ENCODE measurements around the gene CLDN17.

The CLDN17 gene, protein sequence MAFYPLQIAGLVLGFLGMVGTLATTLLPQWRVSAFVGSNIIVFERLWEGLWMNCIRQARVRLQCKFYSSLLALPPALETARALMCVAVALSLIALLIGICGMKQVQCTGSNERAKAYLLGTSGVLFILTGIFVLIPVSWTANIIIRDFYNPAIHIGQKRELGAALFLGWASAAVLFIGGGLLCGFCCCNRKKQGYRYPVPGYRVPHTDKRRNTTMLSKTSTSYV

DNA sequence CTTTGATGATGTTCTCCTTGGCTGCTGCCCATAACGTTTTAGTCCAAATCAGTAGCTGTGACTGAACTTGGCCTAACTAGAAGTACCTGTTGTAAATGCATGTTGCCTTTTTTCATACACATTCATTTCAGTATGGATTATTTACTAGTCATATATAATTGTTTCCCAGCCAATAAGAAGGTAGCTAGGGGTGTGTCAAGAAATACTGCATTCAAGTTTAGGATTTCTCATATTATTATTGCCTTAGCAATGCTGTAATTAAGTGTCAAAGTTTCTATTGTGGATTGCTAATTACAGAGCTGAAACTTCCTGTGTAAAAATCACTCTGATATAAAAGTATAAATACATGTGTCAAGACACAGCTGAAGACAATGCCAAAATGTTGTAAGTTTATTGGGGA, at the start of gene CLDN17:
CLDN17 (minus strand) TSS at position 101 of the 400 bp plus-strand sequence. CDS start 188 bp downstream, outside the sequence.
- H3K36me3 Mint-ChIP-seq = no peaks in the 10 kb centered on the region
- no peak within 1 kb of the TSS for H3K27ac Mint-ChIP-seq
- H3K9me3 Mint-ChIP-seq = no peaks in the 10 kb centered on the region
- no peaks in the 10 kb centered on the region for H3K27me3 Mint-ChIP-seq
- H3K4me3 Mint-ChIP-seq = no peak within 1 kb of the TSS
- H3K4me1 Mint-ChIP-seq = no peaks in the 10 kb centered on the region

DNA sequence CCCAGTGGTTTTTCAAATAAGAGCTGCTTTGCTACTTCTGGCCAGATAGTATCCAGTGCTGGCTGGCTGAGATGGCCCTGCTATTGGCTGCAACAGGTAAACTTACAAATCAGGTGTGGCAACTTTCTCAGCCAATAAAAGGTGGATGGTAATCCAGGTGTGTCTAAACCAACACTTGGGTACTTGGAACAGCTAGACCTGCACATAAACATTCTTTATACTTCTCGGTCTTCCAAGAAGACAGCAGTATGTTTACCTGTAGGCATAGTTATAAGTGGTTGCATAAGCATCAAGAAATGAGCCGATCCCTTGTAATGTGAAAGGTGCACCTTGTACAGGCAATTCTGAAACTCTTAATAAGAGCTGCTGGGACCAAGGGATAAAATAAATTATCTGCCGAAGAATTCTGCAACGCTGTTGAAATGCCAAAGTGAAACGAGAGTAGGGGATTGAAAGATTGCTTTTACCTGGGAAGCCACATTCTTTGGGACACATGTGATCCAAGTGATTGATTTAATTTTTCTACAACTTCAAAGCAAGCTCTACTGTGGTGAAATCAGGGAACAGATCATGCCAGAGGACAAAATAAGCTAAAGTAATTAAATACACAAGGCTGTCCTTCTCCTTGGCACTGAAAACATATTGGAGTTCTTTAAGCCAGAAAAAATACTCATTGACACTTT, 49.6 kb upstream of the CLDN17 start, which contains the start of gene CLDN8:
CLDN8 (minus strand) TSS at position 57 of the 683 bp plus-strand sequence. CDS start 172 bp downstream, outside the sequence.
- H3K4me1 Mint-ChIP-seq = no peaks in the 10 kb centered on the region
- no peaks in the 10 kb centered on the region for H3K36me3 Mint-ChIP-seq
- no peaks in the 10 kb centered on the region for H3K9me3 Mint-ChIP-seq
- H3K4me3 Mint-ChIP-seq = no peak within 1 kb of the TSS
- no peak within 1 kb of the TSS for H3K27ac Mint-ChIP-seq
- peaks cover 2% of the 10 kb centered on the region for H3K27me3 Mint-ChIP-seq

DNA sequence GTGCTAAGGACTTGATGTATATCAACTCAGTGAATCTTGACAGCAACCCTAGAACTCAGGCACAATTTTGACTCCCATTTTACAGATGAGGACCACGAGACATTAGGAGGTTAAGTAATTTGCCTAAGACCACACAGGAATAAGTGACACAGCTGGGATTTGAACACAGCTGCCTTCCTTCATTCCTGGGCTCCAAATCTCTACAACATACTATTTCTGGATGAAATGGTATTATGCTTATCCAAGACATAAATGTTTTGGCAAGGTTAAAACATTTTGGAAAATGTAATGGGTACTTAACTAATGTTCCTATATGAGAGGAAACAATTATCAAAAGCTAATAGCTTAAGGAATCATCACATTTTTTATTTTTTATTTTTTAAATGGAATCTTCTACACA, 44.5 kb upstream of the CLDN17 start:
- no peak overlapping the region for H3K27ac Mint-ChIP-seq
- no peak overlapping the region for H3K4me3 Mint-ChIP-seq
- no peaks in the 10 kb centered on the region for H3K36me3 Mint-ChIP-seq
- H3K27me3 Mint-ChIP-seq = peaks cover 9% of the 10 kb centered on the region
- no peaks in the 10 kb centered on the region for H3K4me1 Mint-ChIP-seq
- H3K9me3 Mint-ChIP-seq = no peaks in the 10 kb centered on the region

DNA sequence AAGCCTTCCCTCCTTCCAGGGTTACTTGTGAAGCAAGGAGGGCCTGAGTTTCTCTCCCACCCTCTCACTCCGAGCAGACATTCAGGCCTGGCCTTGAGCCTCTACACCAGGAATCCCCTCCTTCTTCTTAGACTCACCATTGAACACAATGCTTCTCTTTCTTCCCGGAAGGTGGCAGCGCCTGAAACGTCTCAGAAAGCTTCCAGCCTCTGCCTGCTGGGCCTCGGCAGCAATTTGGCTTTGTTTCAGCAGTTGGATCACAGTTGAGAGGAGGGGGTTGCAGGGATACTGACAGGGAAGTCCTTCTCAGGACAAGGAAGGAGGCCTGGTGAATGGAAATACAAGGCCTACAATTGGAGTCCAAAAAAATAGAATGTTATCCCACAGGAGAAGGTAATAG, 43.0 kb upstream of the CLDN17 start:
- peaks cover 9% of the 10 kb centered on the region for H3K27me3 Mint-ChIP-seq
- H3K4me1 Mint-ChIP-seq = no peaks in the 10 kb centered on the region
- H3K27ac Mint-ChIP-seq = no peak overlapping the region

DNA sequence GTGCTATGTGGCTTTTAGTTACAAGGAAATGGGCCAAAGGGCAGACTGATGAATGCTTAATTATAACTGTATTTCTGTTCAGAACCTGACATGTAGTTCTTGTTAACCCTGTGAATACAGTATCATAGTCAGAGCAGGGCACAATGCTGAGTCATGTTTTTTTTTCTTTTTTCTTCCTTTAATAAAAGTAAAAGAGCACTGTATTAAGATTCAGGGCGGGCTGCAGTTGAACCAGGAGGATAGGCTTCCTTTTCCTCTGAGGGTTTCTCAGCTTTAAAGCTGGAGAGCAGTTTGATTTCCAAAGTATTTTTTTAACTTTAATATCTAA, 40.6 kb upstream of the CLDN17 start:
- Mint-ChIP-seq H3K4me3 (no peak overlapping the region), H3K9me3 (no peaks in the 10 kb centered on the region), H3K36me3 (no peaks in the 10 kb centered on the region), H3K4me1 (no peaks in the 10 kb centered on the region), H3K27ac (no peak overlapping the region), H3K27me3 (peaks cover 9% of the 10 kb centered on the region)

More for the DNA sequence above, 43.0 kb upstream of the CLDN17 start:
- no peak overlapping the region for H3K4me3 Mint-ChIP-seq
- no peaks in the 10 kb centered on the region for H3K36me3 Mint-ChIP-seq
- no peaks in the 10 kb centered on the region for H3K9me3 Mint-ChIP-seq

DNA sequence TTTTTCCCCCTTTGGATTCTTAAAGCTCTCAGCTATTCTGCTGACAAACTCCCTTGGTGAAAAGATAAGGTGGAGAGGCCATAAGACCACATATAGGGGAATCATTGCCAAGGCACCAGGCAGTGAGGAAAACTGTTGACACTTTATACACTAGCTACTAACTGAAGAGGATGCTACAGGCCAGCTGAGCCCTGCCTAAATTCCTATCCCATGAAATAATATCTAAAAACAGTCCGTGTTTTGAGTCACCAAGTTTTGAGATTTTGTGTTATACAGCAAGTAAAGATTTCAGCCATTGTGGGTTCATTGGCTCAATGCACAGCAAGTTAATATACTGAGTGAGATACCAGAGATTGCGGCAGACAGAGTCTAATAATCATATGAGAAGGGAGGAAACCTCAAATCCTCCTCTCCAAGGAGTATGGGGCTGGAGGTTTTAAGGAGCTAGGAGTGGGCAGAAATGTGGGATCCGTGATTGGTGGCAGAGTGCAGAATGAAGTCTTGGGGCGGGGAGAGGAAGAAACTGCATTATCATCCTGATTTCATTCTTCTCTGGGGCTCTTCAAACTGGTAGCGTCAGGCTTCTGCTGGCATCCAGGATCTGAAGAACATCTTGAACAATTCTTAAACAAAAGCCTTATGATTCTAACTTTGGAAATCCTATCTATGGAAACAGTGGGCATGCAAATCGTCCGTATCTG, 40.1 kb upstream of the CLDN17 start:
- H3K4me1 Mint-ChIP-seq = no peaks in the 10 kb centered on the region
- no peak overlapping the region for H3K27ac Mint-ChIP-seq
- no peaks in the 10 kb centered on the region for H3K36me3 Mint-ChIP-seq
- H3K27me3 Mint-ChIP-seq = peaks cover 9% of the 10 kb centered on the region
- H3K4me3 Mint-ChIP-seq = no peak overlapping the region
- H3K9me3 Mint-ChIP-seq = no peaks in the 10 kb centered on the region

DNA sequence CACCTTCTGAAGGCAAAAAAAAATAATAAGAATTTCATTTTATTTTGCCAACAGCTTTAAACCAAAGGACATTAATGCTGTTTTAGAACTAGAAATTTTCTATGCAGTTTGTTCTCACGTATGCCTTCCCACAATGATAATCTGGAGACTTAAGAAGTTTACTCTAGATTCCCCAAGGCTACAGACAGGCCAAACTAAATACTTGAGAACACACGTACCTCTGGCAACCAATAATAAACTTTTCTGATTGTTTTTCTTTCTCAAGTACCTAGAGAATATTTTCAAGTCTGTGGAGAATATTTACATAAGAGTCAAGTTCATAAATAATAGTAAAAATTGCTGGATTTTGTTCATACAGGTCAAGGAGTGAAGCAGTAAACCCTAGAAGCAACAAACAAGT, 33.4 kb upstream of the CLDN17 start:
- no peaks in the 10 kb centered on the region for H3K9me3 Mint-ChIP-seq
- no peaks in the 10 kb centered on the region for H3K4me1 Mint-ChIP-seq
- H3K27me3 Mint-ChIP-seq = peaks cover 1% of the 10 kb centered on the region
- H3K4me3 Mint-ChIP-seq = no peak overlapping the region
- H3K36me3 Mint-ChIP-seq = no peaks in the 10 kb centered on the region
- no peak overlapping the region for H3K27ac Mint-ChIP-seq

DNA sequence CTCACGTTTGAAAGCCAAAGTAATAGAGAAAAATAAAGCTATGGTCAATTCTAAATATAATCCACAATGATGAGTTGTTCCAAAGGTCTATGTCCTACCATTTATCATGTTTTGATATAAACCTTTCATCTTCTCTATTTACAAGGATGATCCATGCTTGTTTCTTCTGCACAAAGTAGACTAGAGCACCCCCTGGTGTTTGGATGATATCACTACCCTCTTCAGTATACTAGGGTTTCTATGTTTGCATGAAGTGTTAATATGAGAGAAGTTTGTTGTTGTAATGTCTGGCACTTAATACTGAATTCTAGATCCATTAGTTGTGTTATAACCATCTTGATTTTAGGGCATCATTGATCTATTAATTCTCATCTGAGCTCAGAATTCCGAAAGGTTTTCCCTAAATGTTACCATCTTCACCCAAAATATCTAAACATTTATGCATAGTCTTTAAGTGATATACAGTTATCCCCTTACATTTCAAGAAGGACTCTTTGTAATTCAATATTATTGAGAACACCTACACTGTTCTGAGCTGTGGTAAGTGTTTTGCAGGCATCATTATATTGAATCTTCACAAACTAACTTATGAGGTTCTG, 28.2 kb upstream of the CLDN17 start:
- Mint-ChIP-seq H3K9me3 (no peaks in the 10 kb centered on the region), H3K27me3 (peaks cover 3% of the 10 kb centered on the region), H3K36me3 (no peaks in the 10 kb centered on the region), H3K27ac (no peak overlapping the region), H3K4me3 (no peak overlapping the region), H3K4me1 (no peaks in the 10 kb centered on the region)

DNA sequence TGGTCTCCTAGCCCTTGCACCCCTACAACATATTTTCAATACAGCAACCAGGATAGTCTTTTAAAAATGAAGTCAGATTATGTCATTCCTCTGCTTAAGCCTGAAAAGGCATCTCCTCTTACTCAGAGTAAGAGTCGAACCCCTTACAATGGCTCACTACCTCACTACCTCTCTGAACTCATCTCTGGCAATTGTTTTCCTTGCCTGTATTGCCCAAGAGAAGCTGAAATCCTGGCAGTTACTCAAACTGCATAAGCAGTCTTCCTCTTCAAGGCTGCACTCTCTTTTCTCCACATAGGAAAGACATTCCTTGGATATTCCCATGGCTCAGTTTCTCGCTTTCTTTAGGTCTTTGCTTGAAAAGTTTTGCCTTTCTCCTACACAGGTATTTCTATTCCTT, 26.6 kb upstream of the CLDN17 start:
- no peaks in the 10 kb centered on the region for H3K36me3 Mint-ChIP-seq
- H3K27me3 Mint-ChIP-seq = peaks cover 3% of the 10 kb centered on the region
- no peak overlapping the region for H3K4me3 Mint-ChIP-seq
- no peaks in the 10 kb centered on the region for H3K9me3 Mint-ChIP-seq
- H3K4me1 Mint-ChIP-seq = no peaks in the 10 kb centered on the region
- no peak overlapping the region for H3K27ac Mint-ChIP-seq

DNA sequence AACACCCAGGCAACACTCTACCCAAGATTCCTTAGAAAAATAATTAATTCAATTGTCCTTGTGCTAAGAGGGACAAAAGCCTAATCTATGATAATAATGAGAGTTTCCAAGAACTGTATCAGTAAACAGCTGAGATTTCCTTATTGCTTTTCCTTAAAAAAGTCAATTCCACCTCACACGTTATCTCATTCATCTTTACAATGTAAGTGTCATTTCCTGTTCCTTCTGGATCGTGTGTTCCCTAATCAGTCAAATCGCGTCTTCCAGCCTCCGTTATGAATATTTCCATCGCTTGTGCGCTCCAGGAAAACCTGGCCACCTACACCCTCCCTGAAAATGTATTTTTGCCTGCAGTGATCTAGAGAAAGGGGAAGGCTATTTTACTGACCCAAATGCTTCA, 23.9 kb upstream of the CLDN17 start:
- Mint-ChIP-seq H3K27ac (no peak overlapping the region), H3K4me1 (no peaks in the 10 kb centered on the region), H3K4me3 (no peak overlapping the region), H3K36me3 (no peaks in the 10 kb centered on the region), H3K27me3 (peaks cover 2% of the 10 kb centered on the region), H3K9me3 (no peaks in the 10 kb centered on the region)

DNA sequence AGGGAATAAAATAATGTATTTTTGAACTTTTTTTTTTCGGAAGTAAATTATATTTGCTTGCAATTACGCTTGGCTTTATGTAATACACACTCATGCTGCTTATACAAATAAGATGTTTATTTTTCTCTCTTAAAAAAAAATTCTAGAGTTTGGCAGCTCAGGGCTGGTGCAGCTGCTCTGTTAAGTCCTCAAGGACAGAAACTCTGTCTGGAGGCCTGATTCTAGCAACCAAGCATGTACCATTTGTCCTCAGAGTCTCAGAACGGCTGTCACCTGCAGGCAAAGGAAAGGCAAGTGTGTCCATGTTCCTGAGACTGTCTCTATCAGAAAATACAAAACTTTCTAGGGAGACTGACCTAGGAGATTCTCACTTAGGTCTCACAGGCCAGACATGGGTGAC, 23.2 kb upstream of the CLDN17 start:
- Mint-ChIP-seq H3K36me3 (no peaks in the 10 kb centered on the region), H3K9me3 (no peaks in the 10 kb centered on the region), H3K4me3 (no peak overlapping the region), H3K27ac (no peak overlapping the region), H3K4me1 (no peaks in the 10 kb centered on the region), H3K27me3 (peaks cover 2% of the 10 kb centered on the region)

DNA sequence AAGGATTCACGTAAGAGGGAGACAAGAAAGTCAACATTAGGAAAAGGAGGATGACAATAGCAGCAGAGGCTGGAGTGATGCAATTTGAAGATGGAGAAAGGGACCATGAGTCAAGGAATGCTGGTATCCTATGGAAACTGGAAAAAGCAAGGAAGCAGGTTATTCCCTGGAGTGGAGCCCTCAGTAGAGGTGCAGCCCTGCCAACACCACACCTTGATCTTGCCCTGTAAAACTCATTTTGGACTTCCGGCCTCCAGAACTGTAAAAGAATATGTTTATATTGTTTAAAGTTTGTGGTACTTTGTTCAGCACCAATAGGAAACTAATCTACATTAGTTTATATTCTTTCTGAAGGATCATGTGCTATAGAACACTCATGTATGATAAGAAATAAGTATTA, 19.6 kb upstream of the CLDN17 start:
- Mint-ChIP-seq H3K27me3 (peaks cover 4% of the 10 kb centered on the region), H3K9me3 (no peaks in the 10 kb centered on the region), H3K4me3 (no peak overlapping the region), H3K4me1 (no peaks in the 10 kb centered on the region), H3K27ac (no peak overlapping the region), H3K36me3 (no peaks in the 10 kb centered on the region)

DNA sequence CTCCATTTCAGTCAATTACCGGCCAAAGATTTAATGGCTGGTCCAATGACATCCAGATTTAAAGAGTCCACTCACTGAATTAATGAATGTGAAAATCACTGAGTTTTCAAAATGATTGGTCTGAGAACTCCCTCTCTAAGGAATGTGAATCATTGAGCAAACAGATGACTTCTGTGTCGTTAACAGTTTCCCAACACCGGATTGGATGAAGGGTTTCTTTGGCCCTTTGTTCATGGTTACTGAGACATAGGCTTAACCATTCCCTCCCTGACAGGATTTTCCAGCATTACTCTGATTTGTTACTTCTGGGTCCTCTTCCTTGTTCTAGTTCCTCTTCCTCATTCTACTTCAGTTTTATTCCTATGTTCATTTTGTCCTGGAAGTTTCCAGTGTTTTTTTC, 1.5 kb upstream of the CLDN17 start:
- Mint-ChIP-seq H3K4me1 (no peaks in the 10 kb centered on the region), H3K27ac (no peak overlapping the region), H3K9me3 (peaks cover under 1% of the 10 kb centered on the region), H3K27me3 (no peaks in the 10 kb centered on the region), H3K36me3 (no peaks in the 10 kb centered on the region), H3K4me3 (no peak overlapping the region)

DNA sequence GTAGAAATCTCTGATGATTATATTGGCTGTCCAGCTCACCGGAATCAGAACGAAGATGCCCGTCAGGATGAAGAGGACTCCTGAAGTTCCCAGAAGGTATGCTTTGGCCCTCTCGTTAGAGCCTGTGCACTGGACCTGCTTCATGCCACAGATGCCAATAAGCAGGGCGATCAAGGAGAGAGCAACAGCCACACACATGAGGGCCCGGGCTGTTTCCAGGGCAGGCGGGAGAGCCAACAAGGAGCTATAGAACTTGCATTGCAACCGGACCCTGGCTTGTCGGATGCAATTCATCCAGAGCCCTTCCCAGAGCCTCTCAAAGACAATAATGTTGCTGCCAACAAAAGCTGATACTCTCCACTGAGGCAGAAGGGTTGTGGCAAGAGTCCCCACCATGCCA, 434 bp downstream of the CLDN17 start:
- Mint-ChIP-seq H3K36me3 (no peaks in the 10 kb centered on the region), H3K9me3 (no peaks in the 10 kb centered on the region), H3K27ac (no peak overlapping the region), H3K27me3 (no peaks in the 10 kb centered on the region), H3K4me3 (no peak overlapping the region), H3K4me1 (no peaks in the 10 kb centered on the region)

DNA sequence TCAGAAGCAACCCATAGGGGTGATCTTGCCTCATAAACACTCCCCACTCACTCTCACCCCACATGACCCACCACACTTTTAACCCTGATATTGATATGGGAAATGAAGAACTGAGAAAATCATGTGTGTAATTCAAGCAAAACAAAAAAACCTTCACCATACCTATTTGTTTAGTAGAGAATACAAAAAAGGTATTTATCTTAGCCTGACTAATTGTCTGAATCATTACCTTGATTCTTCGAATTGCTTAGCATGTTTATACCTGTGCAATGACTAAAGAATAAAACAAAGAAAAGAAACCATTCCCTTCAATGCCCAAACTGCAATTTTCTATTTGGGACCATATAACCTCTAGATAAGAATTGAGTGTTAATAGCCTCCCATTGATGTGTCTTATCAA, 1.8 kb downstream of the CLDN17 start:
- H3K9me3 Mint-ChIP-seq = no peaks in the 10 kb centered on the region
- H3K4me3 Mint-ChIP-seq = no peak overlapping the region
- no peaks in the 10 kb centered on the region for H3K27me3 Mint-ChIP-seq

More for the DNA sequence above, 1.8 kb downstream of the CLDN17 start:
- Mint-ChIP-seq H3K36me3 (no peaks in the 10 kb centered on the region), H3K4me1 (no peaks in the 10 kb centered on the region), H3K27ac (no peak overlapping the region)
